LNCaP clone FGC (cell line): Measurements from ENCODE around the gene NKAIN2.

Experiments used
- DNase-seq: peaks from one replicate; pipeline ENCODE4 v3.0.0-alpha.2; 2011; ENCODE audit warnings: low read depth
- H3K4me3 ChIP-seq: 2 replicates; pipeline ENCODE4 v1.5.1; 2011; ENCODE audit warnings: mild to moderate bottlenecking, low read depth, low read length, control low read depth
- CTCF ChIP-seq: IDR thresholded peaks from 2 replicates; pipeline ENCODE4 v1.5.1; 2012; ENCODE audit warnings: mild to moderate bottlenecking; ENCODE audit not compliant: control insufficient read depth, insufficient read depth; ENCODE audit errors: extremely low read depth

The NKAIN2 gene

GRCh38 chr6:123897965-123898364, 94.3 kb downstream of the NKAIN2 start:
- H3K4me3 ChIP-seq: no peak overlapping the region
- TF ChIP-seq CTCF: no peak
- no peak for DNase-seq

DNA sequence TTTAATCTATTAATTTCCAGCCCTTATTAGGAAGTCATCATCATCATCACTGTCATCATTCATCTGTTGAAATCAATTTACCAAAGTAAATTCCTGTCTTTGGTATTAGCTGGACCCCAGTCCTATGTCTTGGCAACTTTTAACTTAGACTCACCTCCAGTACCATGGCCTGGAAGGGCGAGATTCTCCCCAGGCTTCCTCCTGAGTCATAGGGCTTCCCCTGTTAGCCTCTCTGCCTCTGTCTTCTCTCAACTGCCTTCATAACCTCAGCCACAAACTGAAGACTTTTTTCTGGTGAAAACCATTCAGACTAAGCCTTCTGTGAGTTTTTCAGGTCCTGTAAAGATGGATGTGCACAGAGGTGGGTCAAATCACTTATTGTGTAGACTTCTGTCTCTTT, 95.0 kb downstream of the NKAIN2 start:
- no peak for TF ChIP-seq CTCF
- H3K4me3 ChIP-seq: no peak overlapping the region
- no peak for DNase-seq

- no peak for DNase-seq
- TF ChIP-seq CTCF: no peak
- H3K4me3 ChIP-seq: no peak overlapping the region
Measured at GRCh38 chr6:123899745-123900144, 96.1 kb downstream of the NKAIN2 start.

GRCh38 chr6:123901436-123901835, 97.8 kb downstream of the NKAIN2 start:
- DNase-seq: no peak
- no peak for TF ChIP-seq CTCF

GRCh38 chr6:123902738-123903313, 99.2 kb downstream of the NKAIN2 start:
- no peak overlapping the region for H3K4me3 ChIP-seq
- DNase-seq: no peak
- no peak for TF ChIP-seq CTCF

More at GRCh38 chr6:123901436-123901835, 97.8 kb downstream of the NKAIN2 start:
- no peak overlapping the region for H3K4me3 ChIP-seq

GRCh38 chr6:123904228-123904627, 100.6 kb downstream of the NKAIN2 start:
- no peak for DNase-seq
- H3K4me3 ChIP-seq: no peak overlapping the region
- TF ChIP-seq CTCF: no peak

- TF ChIP-seq CTCF: no peak
- DNase-seq: no peak
- no peak overlapping the region for H3K4me3 ChIP-seq
Measured at GRCh38 chr6:123908797-123909196, 105.1 kb downstream of the NKAIN2 start.
